H9 (cell line): Measurements from ENCODE around the gene GGPS1. TPM values are rescaled to one million over a fixed set of nuclear protein-coding genes. Genes with fewer than 3 reads are reported as not detected.
A peak's percentile ranks its signal among the peaks of the same experiment; 100 is the strongest.
"Not testable (repeated sequence)": the region's sequence is repeated elsewhere in the genome, so short reads cannot be mapped to it uniquely, and the experiment has no call there.

Experiments used
- DNase-seq: peaks from one replicate; pipeline ENCODE4 v3.0.0-alpha.2; 2017
- H2AFZ ChIP-seq: one replicate; pipeline ENCODE4 v1.6.1; 2013; ENCODE audit warnings: mild to moderate bottlenecking, low read length, control low read depth, moderate library complexity
- H2AK5ac ChIP-seq: 2 replicates; pipeline ENCODE4 v1.6.1; 2013; ENCODE audit warnings: low read length, control low read depth, mixed read lengths; ENCODE audit not compliant: insufficient read length
- H2BK120ac ChIP-seq: one replicate; pipeline ENCODE4 v1.6.1; 2013; ENCODE audit warnings: low read depth, mild to moderate bottlenecking, low read length, control low read depth, inconsistent platforms; ENCODE audit not compliant: poor library complexity, severe bottlenecking
- H2BK12ac ChIP-seq: 2 replicates; pipeline ENCODE4 v1.6.1; 2013; ENCODE audit warnings: low read length, control low read depth, mixed read lengths, low read depth; ENCODE audit not compliant: insufficient read length
- H2BK15ac ChIP-seq: 2 replicates; pipeline ENCODE4 v1.6.1; 2013; ENCODE audit warnings: low read depth, low read length, control low read depth
- H2BK20ac ChIP-seq: one replicate; pipeline ENCODE4 v1.6.1; 2013; ENCODE audit warnings: low read depth, mild to moderate bottlenecking, low read length, control low read depth, inconsistent platforms; ENCODE audit not compliant: poor library complexity, severe bottlenecking
- H2BK5ac ChIP-seq: 2 replicates; pipeline ENCODE4 v1.6.1; 2013; ENCODE audit warnings: low read length, control low read depth, mixed read lengths; ENCODE audit not compliant: insufficient read length
- H3K14ac ChIP-seq: 2 replicates; pipeline ENCODE4 v1.6.1; 2013; ENCODE audit warnings: low read length, control low read depth; ENCODE audit not compliant: insufficient read depth
- H3K18ac ChIP-seq: 2 replicates; pipeline ENCODE4 v1.6.1; 2013; ENCODE audit warnings: low read depth, mild to moderate bottlenecking, mixed read lengths, low read length, control low read depth; ENCODE audit not compliant: insufficient read length
- H3K23ac ChIP-seq: 2 replicates; pipeline ENCODE4 v1.6.1; 2013; ENCODE audit warnings: low read length, control low read depth, mixed read lengths, low read depth; ENCODE audit not compliant: insufficient read length
- H3K23me2 ChIP-seq: 2 replicates; pipeline ENCODE4 v1.6.1; 2013; ENCODE audit warnings: low read depth, mild to moderate bottlenecking, mixed read lengths, low read length, control low read depth; ENCODE audit not compliant: insufficient read length, poor library complexity, severe bottlenecking
- H3K27ac ChIP-seq: 2 replicates; pipeline ENCODE4 v1.5.1; 2013; ENCODE audit warnings: low read length, control low read depth, mixed read lengths, low read depth; ENCODE audit not compliant: insufficient read length
- H3K27me3 ChIP-seq: 2 replicates; pipeline ENCODE4 v1.6.1; 2013; ENCODE audit warnings: low read length, control low read depth, inconsistent platforms; ENCODE audit not compliant: insufficient read depth
- H3K4ac ChIP-seq: 2 replicates; pipeline ENCODE4 v1.6.1; 2013; ENCODE audit warnings: low read depth, mild to moderate bottlenecking, control low read depth, inconsistent platforms, low read length, moderate library complexity
- H3K4me1 ChIP-seq: 2 replicates; pipeline ENCODE4 v1.6.1; 2013; ENCODE audit warnings: low read length, control low read depth, inconsistent platforms; ENCODE audit not compliant: insufficient read depth
- H3K4me2 ChIP-seq: 2 replicates; pipeline ENCODE4 v1.6.1; 2013; ENCODE audit warnings: low read length, control low read depth, mixed read lengths; ENCODE audit not compliant: insufficient read length, insufficient read depth
- H3K56ac ChIP-seq: 2 replicates; pipeline ENCODE4 v1.6.1; 2013; ENCODE audit warnings: low read depth, mild to moderate bottlenecking, mixed read lengths, low read length, control low read depth; ENCODE audit not compliant: insufficient read length
- H3K79me1 ChIP-seq: 2 replicates; pipeline ENCODE4 v1.6.1; 2013; ENCODE audit warnings: low read depth, mild to moderate bottlenecking, moderate library complexity, low read length, control low read depth, inconsistent platforms; ENCODE audit not compliant: insufficient read depth, poor library complexity, severe bottlenecking
- H3K79me2 ChIP-seq: 2 replicates; pipeline ENCODE4 v1.6.1; 2013; ENCODE audit warnings: low read length, control low read depth, inconsistent platforms; ENCODE audit not compliant: insufficient read depth
- H3K9ac ChIP-seq: 2 replicates; pipeline ENCODE4 v1.6.1; 2013; ENCODE audit warnings: low read length, control low read depth, mixed read lengths; ENCODE audit not compliant: insufficient read length; ENCODE audit errors: extremely low read depth
- H3K9me3 ChIP-seq: one replicate; pipeline ENCODE4 v1.6.1; 2013; ENCODE audit warnings: low read depth, low read length, inconsistent platforms; ENCODE audit not compliant: control insufficient read depth
- H3T11ph ChIP-seq: one replicate; pipeline ENCODE4 v1.6.1; 2013; ENCODE audit warnings: mild to moderate bottlenecking, low read length, control low read depth, inconsistent platforms
- H4K20me1 ChIP-seq: one replicate; pipeline ENCODE4 v1.6.1; 2013; ENCODE audit not compliant: control insufficient read depth, insufficient read length, insufficient read depth
- H4K5ac ChIP-seq: 2 replicates; pipeline ENCODE4 v1.6.1; 2013; ENCODE audit warnings: low read depth, mild to moderate bottlenecking, mixed read lengths, low read length, control low read depth; ENCODE audit not compliant: insufficient read length
- H4K8ac ChIP-seq: replicated peaks from 2 replicates; pipeline ENCODE4 v1.6.1; 2013; ENCODE audit warnings: low read length, control low read depth, mixed read lengths, low read depth; ENCODE audit not compliant: insufficient read length
- H4K91ac ChIP-seq: 2 replicates; pipeline ENCODE4 v1.6.1; 2013; ENCODE audit warnings: low read depth, mild to moderate bottlenecking, moderate library complexity, mixed read lengths, low read length, control low read depth; ENCODE audit not compliant: insufficient read length
- H3K27ac Mint-ChIP-seq, 3 experiments: 2 replicates in 2 of 3; 3 replicates in 1 of 3; pipeline ENCODE4 v1.8.0; 2020 to 2021; ENCODE audit warnings: mixed read lengths in 3 of 3, mild to moderate bottlenecking in 1 of 3, moderate library complexity in 1 of 3
- H3K27me3 Mint-ChIP-seq: 2 replicates; pipeline ENCODE4 v1.8.0; 2021; ENCODE audit warnings: low read depth, mild to moderate bottlenecking, moderate library complexity, mixed read lengths
- H3K36me3 Mint-ChIP-seq, 3 experiments: 2 replicates in 2 of 3; 3 replicates in 1 of 3; pipeline ENCODE4 v1.8.0; 2020 to 2021; ENCODE audit warnings: low read depth in 3 of 3, mixed read lengths in 3 of 3; ENCODE audit not compliant: insufficient read depth in 1 of 3
- H3K4me1 Mint-ChIP-seq, 2 experiments: 2 replicates each; pipeline ENCODE4 v1.8.0; 2020; ENCODE audit warnings: mixed read lengths in 2 of 2
- H3K4me3 Mint-ChIP-seq, 2 experiments: 2 replicates in 1 of 2; 3 replicates in 1 of 2; pipeline ENCODE4 v1.8.0; 2020 to 2021; ENCODE audit warnings: mild to moderate bottlenecking in 2 of 2, mixed read lengths in 2 of 2, moderate library complexity in 1 of 2
- H3K9me3 Mint-ChIP-seq, 2 experiments: 2 replicates in 1 of 2; 3 replicates in 1 of 2; pipeline ENCODE4 v1.8.0; 2020; ENCODE audit warnings: mild to moderate bottlenecking in 2 of 2, mixed read lengths in 2 of 2, moderate library complexity in 1 of 2
- WGBS: extraction: QIAGEN DNeasy Blood & Tissue Kit; methylation state at CpG from one replicate; pipeline ENCODE4 v1.1.7; 2013; ENCODE audit warnings: missing lambda C conversion rate, low lambda C conversion rate, mixed read lengths; ENCODE audit not compliant: insufficient read length; ENCODE audit errors: extremely low coverage; 5-methylcytosine and 5-hydroxymethylcytosine counted together
- total RNA-seq: library from RNA; stranded (reverse); gene quantifications from 2 replicates; pipeline ENCODE4 v1.2.1, GENCODE V29; 2021
- TF ChIP-seq, protein P1 (sequence below): fragments of 200-600 bp; sonication (generic); conservative IDR thresholded peaks from 3 replicates; pipeline ENCODE4 v1.8.0; 2021; ENCODE audit warnings: antibody characterized with exemption, mild to moderate bottlenecking

GGPS1 gene
- total RNA-seq, 1 experiment from 2014 or later: 44.7 TPM

GRCh38 chr1:235280467-235280866 is 47.9 kb upstream of the GGPS1 start:
- peaks cover 43 to 56% of the 10 kb centered on the region in 2 experiments for H3K4me1 Mint-ChIP-seq
- Histone ChIP-seq H2BK20ac (no peak overlapping the region), H2BK15ac (no peak overlapping the region), H3T11ph (no peak overlapping the region), H3K79me2 (peaks cover 31% of the 10 kb centered on the region; the same call in 1 of the 2 replicates), H3K18ac (no peak overlapping the region), H3K79me1 (peaks cover 4% of the 10 kb centered on the region), H2BK120ac (no peak overlapping the region), H3K23ac (no peak overlapping the region), H3K4me2 (no peak overlapping the region), H2BK5ac (no peak overlapping the region), H2BK12ac (no peak overlapping the region), H3K27ac (no peak overlapping the region), H3K27me3 (no peaks in the 10 kb centered on the region), H3K56ac (no peak overlapping the region), H3K14ac (no peak overlapping the region; the same call in 1 of the 2 replicates), H2AFZ (no peak overlapping the region), H3K4ac (no peak overlapping the region), H4K20me1 (no peaks in the 10 kb centered on the region), H3K4me1 (peaks cover 2% of the 10 kb centered on the region; the same call in 1 of the 2 replicates), H4K91ac (no peak overlapping the region), H3K23me2 (no peaks in the 10 kb centered on the region), H3K9me3 (no peaks in the 10 kb centered on the region), H4K8ac (no peak overlapping the region), H2AK5ac (no peak overlapping the region), H3K9ac (no peak overlapping the region), H4K5ac (no peak overlapping the region)
- H3K27ac Mint-ChIP-seq: peak overlapping the region; percentile 15 to 91 (median 28); a peak in 4 of 7 replicates
- DNase-seq: no peak
- H3K27me3 Mint-ChIP-seq: no peaks in the 10 kb centered on the region
- H3K36me3 Mint-ChIP-seq: peaks cover 0 to 3% (median 0%) of the 10 kb centered on the region in 3 experiments; a peak in 4 of 7 replicates
- H3K9me3 Mint-ChIP-seq: no peaks in the 10 kb centered on the region
- TF ChIP-seq, protein P1, sequence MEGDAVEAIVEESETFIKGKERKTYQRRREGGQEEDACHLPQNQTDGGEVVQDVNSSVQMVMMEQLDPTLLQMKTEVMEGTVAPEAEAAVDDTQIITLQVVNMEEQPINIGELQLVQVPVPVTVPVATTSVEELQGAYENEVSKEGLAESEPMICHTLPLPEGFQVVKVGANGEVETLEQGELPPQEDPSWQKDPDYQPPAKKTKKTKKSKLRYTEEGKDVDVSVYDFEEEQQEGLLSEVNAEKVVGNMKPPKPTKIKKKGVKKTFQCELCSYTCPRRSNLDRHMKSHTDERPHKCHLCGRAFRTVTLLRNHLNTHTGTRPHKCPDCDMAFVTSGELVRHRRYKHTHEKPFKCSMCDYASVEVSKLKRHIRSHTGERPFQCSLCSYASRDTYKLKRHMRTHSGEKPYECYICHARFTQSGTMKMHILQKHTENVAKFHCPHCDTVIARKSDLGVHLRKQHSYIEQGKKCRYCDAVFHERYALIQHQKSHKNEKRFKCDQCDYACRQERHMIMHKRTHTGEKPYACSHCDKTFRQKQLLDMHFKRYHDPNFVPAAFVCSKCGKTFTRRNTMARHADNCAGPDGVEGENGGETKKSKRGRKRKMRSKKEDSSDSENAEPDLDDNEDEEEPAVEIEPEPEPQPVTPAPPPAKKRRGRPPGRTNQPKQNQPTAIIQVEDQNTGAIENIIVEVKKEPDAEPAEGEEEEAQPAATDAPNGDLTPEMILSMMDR: no peak
- no CpG with 5 or more reads among the region's 15 CpGs for WGBS
- H3K4me3 Mint-ChIP-seq: no peak overlapping the region

DNA sequence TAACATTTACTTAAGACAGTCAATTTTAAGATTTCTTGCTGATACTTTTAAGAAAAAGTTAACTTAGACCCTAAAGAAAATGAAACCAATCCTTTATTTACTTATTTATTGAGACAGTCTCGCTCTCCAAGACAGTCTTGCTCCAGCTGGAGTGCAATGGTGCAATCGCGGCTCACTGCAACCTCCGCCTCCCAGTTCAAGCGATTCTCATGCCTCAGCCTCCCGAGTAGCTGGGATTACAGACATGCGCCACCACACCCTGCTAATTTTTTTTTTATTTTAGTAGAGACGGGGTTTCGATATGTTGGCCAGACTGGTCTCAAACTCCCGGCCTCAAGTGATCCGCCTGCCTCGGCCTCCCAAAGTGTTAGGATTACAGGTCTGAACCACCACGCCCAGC is 44.7 kb upstream of the GGPS1 start:
- H3K27ac ChIP-seq, H2BK12ac ChIP-seq, H3K4ac ChIP-seq, DNase-seq, H3T11ph ChIP-seq, H2BK5ac ChIP-seq, H3K56ac ChIP-seq, H2BK120ac ChIP-seq, H3K9me3 ChIP-seq, H4K20me1 ChIP-seq, H3K9ac ChIP-seq, H3K4me2 ChIP-seq, H2BK20ac ChIP-seq, H3K79me1 ChIP-seq, H3K4me3 Mint-ChIP-seq, H3K23ac ChIP-seq, H3K27me3 Mint-ChIP-seq, H3K23me2 ChIP-seq, H3K27ac Mint-ChIP-seq, H3K14ac ChIP-seq, H3K36me3 Mint-ChIP-seq, H3K9me3 Mint-ChIP-seq, H4K91ac ChIP-seq, H2BK15ac ChIP-seq, H2AFZ ChIP-seq, H4K8ac ChIP-seq, H3K18ac ChIP-seq, H3K27me3 ChIP-seq, H3K4me1 ChIP-seq, H2AK5ac ChIP-seq, H4K5ac ChIP-seq: not testable (repeated sequence)
- H3K4me1 Mint-ChIP-seq: peaks cover 62 to 67% of the 10 kb centered on the region in 2 experiments
- peaks cover 31% of the 10 kb centered on the region; the same call in 1 of the 2 replicates for H3K79me2 ChIP-seq
- WGBS: no CpG with 5 or more reads among the region's 13 CpGs
